Heart left ventricle (tissue), 16 donors: ENCODE data around the gene ISOC2. TPM values are rescaled to one million over a fixed set of nuclear protein-coding genes. Genes with fewer than 3 reads are reported as not detected.

Source experiments
- ATAC-seq, 4 donors: fragments of 200-7000 bp; cut with Tn5 transposase; one replicate each; pipeline ENCODE4 v1.9.1; 2020 to 2022; ENCODE audit warnings: moderate library complexity in 4 of 4, mild to moderate bottlenecking in 3 of 4, moderate number of reproducible peaks in 1 of 4
- DNase-seq, 5 donors: peaks; one replicate each; pipeline ENCODE4 v3.0.0-alpha.2; 2020
- H3K27ac ChIP-seq, 12 donors: fragments of 200-600 bp; sonication (generic) in 4 of 12; one replicate each; pipeline versions ENCODE4 v1.5.0 to v1.8.0; 2016 to 2022; ENCODE audit warnings: mild to moderate bottlenecking in 2 of 12
- H3K27me3 ChIP-seq, 9 donors: fragments of 200-600 bp; sonication (generic) in 2 of 9; one replicate each; pipeline versions ENCODE4 v1.5.1 to v1.8.0; 2016 to 2022; ENCODE audit warnings: mild to moderate bottlenecking in 3 of 9
- H3K36me3 ChIP-seq, 9 donors: fragments of 200-600 bp; sonication (generic) in 2 of 9; one replicate each; pipeline versions ENCODE4 v1.5.0 to v1.8.0; 2018 to 2022; ENCODE audit warnings: mild to moderate bottlenecking in 2 of 9
- H3K4me1 ChIP-seq, 12 donors: fragments of 200-600 bp; sonication (generic) in 4 of 12; one replicate each; pipeline versions ENCODE4 v1.5.0 to v1.8.0; 2016 to 2022; ENCODE audit warnings: mild to moderate bottlenecking in 3 of 12
- H3K4me3 ChIP-seq, 12 donors: fragments of 200-600 bp; sonication (generic) in 4 of 12; one replicate each; pipeline versions ENCODE4 v1.5.0 to v1.8.0; 2017 to 2022; ENCODE audit warnings: mild to moderate bottlenecking in 9 of 12, moderate library complexity in 4 of 12
- H3K9me3 ChIP-seq, 12 donors: fragments of 200-600 bp; sonication (generic) in 4 of 12; one replicate each; pipeline versions ENCODE4 v1.5.0 to v1.8.0; 2016 to 2022; ENCODE audit warnings: mild to moderate bottlenecking in 1 of 12
- POLR2A ChIP-seq, 2 donors: fragments of 450-650 bp; IDR thresholded peaks; one replicate each; pipeline ENCODE4 v1.6.1; 2017; ENCODE audit warnings: antibody characterized with exemption in 2 of 2, mild to moderate bottlenecking in 2 of 2, moderate library complexity in 2 of 2
- WGBS, 4 donors: extraction: QIAGEN DNeasy Blood & Tissue Kit in 2 of 4; methylation state at CpG; one replicate each; pipeline versions ENCODE4 v1.1.5 to v1.1.7; 2013 to 2018; 5-methylcytosine and 5-hydroxymethylcytosine counted together
- intact Hi-C, 10 donors: fragments of 100-400 bp; cut with DNase I; formaldehyde crosslinking; loops; one replicate each; pipeline versions ENCODE4 v1.11.1 to v1.14.2; 2022
- polyA plus RNA-seq, 2 donors: library from polyadenylated mRNA; stranded (reverse); fragments of 200-250 nt; gene quantifications; one replicate each; pipeline ENCODE4 v1.2.3, GENCODE V29; 2013
- total RNA-seq, 9 donors: library from RNA; depleted of rRNA in 2 of 9; stranded (reverse); fragments of >200 nt in 2 of 9; fragmentation: NEBNext Ultra II Directional in 3 of 9; extraction: Animal tissue kit (Norgen Biotek cat#: 25700) in 3 of 9; gene quantifications; one replicate each; pipeline versions ENCODE4 v1.1.0 to v1.2.4, GENCODE V29; 2016 to 2023
- TF ChIP-seq, protein P1 (sequence below), 12 donors: fragments of 200-600 bp; sonication (generic) in 4 of 12; IDR thresholded peaks; one replicate each; pipeline versions ENCODE4 v1.5.0 to v1.8.0; 2018 to 2022; ENCODE audit warnings: antibody characterized with exemption in 12 of 12, mild to moderate bottlenecking in 5 of 12
- donor health status: ischemic (EF 13 %, LVEDD 7.1; RV severe dilation, severe dysfunction).
- donor health status: healthy with polysubstance abuse.
- donor health status: DM: no; HTN: yes; CAD: no.
- donor health status: DM: no; HTN: no; CAD: no.
- donor health status: ischemic (EF 25% LVEDD 6.9; RV normal size, moderate dysfunction).
- donor health status: ischemic (EF 25% LVEDD 5.7; RV mildly dilated, moderate dysfunction).
- donor health status: healthy.
- donor health status: DM: yes; HTN: yes; CAD: no.
- donor health status: ischemic (EF 35%, LVEDD 5.7; RV mildly dilated, moderate dysfunction).
- donor health status: nonischemic (EF 11% LVEDD 7.7; RV severe dilation, severe dysfunction).
- donor health status: DM: yes; HTN: yes; CAD: no.
- donor health status: PGD.
- donor health status: ischemic (EF 29% LVEDD 5.4; RV normal size, mild dysfunction).
- donor health status: nonischemic (EF 23%, LVEDD 6.1; RV moderate dilation, normal function).

The ISOC2 gene
- total and polyA plus RNA-seq, 11 donors, result 36.9 to 102 (median 51.1) TPM

DNA sequence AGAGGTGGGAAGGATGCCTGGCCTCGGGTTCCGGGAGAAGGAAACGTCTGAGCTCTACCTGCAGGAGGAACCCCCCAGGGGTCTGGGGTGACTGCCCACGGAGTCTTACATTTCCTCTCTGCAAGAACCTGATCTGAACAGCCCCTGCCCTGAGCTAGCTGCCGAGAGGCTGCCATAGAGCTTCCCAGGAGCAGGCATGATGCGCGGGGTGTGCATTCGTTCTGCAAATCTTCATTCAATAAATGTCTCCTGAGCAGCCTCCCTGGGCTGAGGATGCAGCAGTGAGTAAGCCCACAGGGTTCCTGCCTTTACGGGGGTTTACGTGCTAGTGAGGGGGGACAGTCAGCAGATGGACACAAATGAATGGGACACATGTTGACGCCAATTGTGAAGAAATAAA is 16.8 kb downstream of the ISOC2 start:
- Histone ChIP-seq H3K9me3 (no peaks in the 10 kb centered on the region), H3K36me3 (no peaks in the 10 kb centered on the region), H3K4me3 (no peak overlapping the region), H3K27ac (no peak overlapping the region), H3K4me1 (peaks cover 0 to 30% (median 0%) of the 10 kb centered on the region in 12 donors), H3K27me3 (peaks cover 40 to 68% (median 55%) of the 10 kb centered on the region in 9 donors)
- DNase-seq (no peak), ATAC-seq (no peak)
- TF ChIP-seq, protein P1, sequence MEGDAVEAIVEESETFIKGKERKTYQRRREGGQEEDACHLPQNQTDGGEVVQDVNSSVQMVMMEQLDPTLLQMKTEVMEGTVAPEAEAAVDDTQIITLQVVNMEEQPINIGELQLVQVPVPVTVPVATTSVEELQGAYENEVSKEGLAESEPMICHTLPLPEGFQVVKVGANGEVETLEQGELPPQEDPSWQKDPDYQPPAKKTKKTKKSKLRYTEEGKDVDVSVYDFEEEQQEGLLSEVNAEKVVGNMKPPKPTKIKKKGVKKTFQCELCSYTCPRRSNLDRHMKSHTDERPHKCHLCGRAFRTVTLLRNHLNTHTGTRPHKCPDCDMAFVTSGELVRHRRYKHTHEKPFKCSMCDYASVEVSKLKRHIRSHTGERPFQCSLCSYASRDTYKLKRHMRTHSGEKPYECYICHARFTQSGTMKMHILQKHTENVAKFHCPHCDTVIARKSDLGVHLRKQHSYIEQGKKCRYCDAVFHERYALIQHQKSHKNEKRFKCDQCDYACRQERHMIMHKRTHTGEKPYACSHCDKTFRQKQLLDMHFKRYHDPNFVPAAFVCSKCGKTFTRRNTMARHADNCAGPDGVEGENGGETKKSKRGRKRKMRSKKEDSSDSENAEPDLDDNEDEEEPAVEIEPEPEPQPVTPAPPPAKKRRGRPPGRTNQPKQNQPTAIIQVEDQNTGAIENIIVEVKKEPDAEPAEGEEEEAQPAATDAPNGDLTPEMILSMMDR (IDR thresholded peaks at IDR 0.05), result no peak
- TF ChIP-seq POLR2A (IDR thresholded peaks at IDR 0.05), result no peak
- intact Hi-C loops, result no loop called here
- WGBS, 4 donors, result 42 to 49% (median 46%) methylated on average over 11 of the region's 11 CpGs

DNA sequence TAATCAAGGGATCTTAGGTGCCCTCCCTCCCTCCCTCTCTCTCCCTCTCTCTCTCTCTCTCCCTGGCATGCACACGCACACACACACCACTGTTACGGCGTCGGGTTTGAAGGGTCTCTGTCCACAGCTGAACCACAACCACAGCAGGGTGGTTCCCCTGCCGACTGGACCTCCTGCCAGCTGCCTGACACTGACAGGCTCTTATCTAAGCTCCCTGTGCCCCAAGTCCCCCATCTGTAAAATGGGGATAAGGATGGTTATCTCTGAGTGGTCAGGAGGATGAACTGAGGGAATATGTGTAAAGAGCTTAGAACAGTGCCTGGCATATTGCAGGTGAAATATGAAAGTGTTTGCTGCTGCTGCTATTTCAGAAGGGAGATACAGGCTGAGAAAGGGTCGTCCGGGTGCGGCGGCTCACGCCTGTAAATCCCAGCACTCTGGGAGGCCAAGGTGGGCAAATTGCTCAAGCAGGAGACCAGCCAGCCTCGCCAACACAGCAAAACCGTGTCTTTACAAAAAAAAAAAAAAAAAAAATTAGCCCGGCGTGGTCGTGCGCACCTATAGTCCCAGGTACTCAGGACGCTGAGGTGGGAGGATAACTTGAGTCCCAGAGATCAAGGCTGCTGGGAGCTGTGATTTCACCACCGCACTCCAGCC is 17.5 kb downstream of the ISOC2 start:
- intact Hi-C loops, result no loop called here
- Histone ChIP-seq H3K36me3 (no peaks in the 10 kb centered on the region), H3K27me3 (peaks cover 46 to 70% (median 59%) of the 10 kb centered on the region in 9 donors), H3K27ac (no peak overlapping the region), H3K4me1 (peaks cover 0 to 30% (median 0%) of the 10 kb centered on the region in 12 donors), H3K9me3 (no peaks in the 10 kb centered on the region), H3K4me3 (no peak overlapping the region)
- WGBS, 4 donors, result 31 to 40% (median 36%) methylated on average over 18 of the region's 18 CpGs
- no peak for TF ChIP-seq POLR2A (IDR thresholded peaks at IDR 0.05)
- TF ChIP-seq, protein P1 (IDR thresholded peaks at IDR 0.05), result no peak
- ATAC-seq (no peak), DNase-seq (no peak)

DNA sequence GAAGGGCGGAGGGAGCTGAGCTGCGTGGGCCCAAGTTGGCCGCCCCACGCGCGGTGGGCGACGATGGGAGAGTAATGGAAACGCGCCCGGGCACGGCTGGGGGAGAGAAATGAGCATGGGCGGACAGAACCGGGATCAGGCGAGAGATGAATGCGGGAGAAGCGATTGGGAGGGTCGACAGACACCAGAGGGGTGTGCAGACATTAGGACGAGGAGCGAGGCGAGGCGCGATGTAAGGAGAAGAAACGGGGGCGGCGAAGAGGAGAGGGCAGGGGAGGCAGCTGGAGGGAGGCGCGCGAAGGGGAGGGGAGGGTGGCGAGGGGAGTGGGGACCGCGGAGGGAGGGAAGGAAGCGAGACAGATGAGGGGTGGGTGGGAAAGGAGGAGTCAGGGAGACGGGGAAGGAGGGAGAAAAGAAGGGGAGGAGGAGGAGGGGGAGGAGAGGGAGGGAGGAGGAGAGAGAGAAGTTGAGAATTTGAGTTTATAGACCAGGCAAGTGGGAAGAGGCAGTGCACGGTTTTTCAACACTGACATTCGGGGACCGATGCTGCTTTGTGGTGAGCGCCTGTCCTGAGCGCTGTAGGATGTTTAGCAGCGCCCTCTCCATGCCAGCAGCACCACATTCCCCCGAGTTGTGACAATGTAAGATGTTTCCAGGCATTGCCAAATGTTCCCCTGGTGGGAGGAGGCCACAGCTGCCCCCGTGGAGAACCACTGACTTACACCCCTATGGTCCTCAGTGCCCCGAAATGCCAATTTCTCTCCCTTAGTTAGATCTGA is 18.2 kb downstream of the ISOC2 start, which contains the start of gene SHISA7:
Gene SHISA7, minus strand, starts transcription at position 256 of the 779 bp plus-strand sequence. CDS start 437 bp downstream, outside the sequence.
- Histone ChIP-seq H3K9me3 (no peaks in the 10 kb centered on the region), H3K27me3 (peaks cover 48 to 77% (median 66%) of the 10 kb centered on the region in 9 donors), H3K27ac (no peak within 1 kb of the TSS), H3K36me3 (no peaks in the 10 kb centered on the region), H3K4me3 (no peak within 1 kb of the TSS), H3K4me1 (peaks cover 0 to 30% (median 0%) of the 10 kb centered on the region in 12 donors)
- 1 to 3% (median 2%) methylated on average over 42 to 43 of the region's 43 CpGs for WGBS, 4 donors
- DNase-seq, result no peak
- intact Hi-C loops, result no loop called here
- TF ChIP-seq POLR2A (IDR thresholded peaks at IDR 0.05), result no peak
- ATAC-seq, result no peak

DNA sequence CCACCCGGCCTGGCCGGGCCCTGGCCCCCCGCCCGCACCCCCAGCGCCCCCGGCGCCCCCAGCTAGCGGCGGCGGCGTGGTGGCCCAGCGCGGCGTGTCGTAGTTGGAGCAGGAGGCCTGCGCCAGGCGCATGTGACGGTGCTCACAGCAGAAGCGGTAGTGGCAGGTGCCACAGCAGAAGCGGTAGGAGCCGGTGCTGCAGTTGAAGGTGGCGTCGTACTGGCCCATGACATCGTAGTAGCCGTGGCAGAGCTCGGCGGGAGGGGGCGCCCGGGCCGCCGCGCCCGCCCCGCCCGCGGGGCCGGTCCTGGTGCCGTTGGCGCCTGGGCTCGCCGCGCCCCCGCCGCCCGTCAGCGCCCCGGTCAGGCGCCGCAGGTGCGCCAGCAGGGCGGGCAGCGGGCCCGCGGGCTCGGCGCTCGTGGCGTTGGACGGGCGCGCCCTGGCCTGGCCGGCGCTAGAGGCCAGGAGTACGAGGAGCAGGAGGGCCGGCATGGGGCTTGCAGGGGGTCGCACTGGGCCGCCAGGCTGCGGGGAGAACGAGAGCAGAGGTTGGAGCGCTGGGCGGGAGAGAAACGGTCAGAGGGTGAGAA is 19.0 kb downstream of the ISOC2 start:
- TF ChIP-seq POLR2A (IDR thresholded peaks at IDR 0.05), result no peak
- TF ChIP-seq, protein P1 (IDR thresholded peaks at IDR 0.05), result no peak
- ATAC-seq (no peak), DNase-seq (no peak)
- Histone ChIP-seq H3K4me1 (peaks cover 0 to 26% (median 0%) of the 10 kb centered on the region in 12 donors), H3K4me3 (no peak overlapping the region), H3K27ac (no peak overlapping the region), H3K27me3 (peaks cover 50 to 83% (median 70%) of the 10 kb centered on the region in 9 donors), H3K9me3 (no peaks in the 10 kb centered on the region), H3K36me3 (no peaks in the 10 kb centered on the region)
- intact Hi-C loops, result no loop called here
- 1 to 2% (median 1%) methylated on average over 11 to 72 of the region's 72 CpGs for WGBS, 4 donors
